Psoas muscle (tissue), 8 donors: ENCODE results near the gene MDM1. TPM values are rescaled to one million over a fixed set of nuclear protein-coding genes. Genes with fewer than 3 reads are reported as not detected.
A peak's percentile ranks its signal among the peaks of the same experiment; 100 is the strongest.

Source experiments
- ATAC-seq, 4 donors: fragments of 200-7000 bp; cut with Tn5 transposase; one replicate each; pipeline ENCODE4 v1.9.1; 2020; ENCODE audit warnings: moderate library complexity in 3 of 4, mild to moderate bottlenecking in 2 of 4
- DNase-seq, 2 donors: peaks; one replicate each; pipeline ENCODE4 v3.0.0-alpha.2; 2020
- H3K27ac ChIP-seq: fragments of 200-600 bp; one replicate; pipeline ENCODE4 v1.8.0; 2022
- H3K27me3 ChIP-seq, 3 donors: fragments of 200-600 bp in 1 of 3; one replicate each; pipeline versions ENCODE4 v1.6.1 to v1.8.0; 2013 to 2022; ENCODE audit warnings: low read length in 2 of 3, mild to moderate bottlenecking in 2 of 3, moderate library complexity in 1 of 3; ENCODE audit not compliant: insufficient read depth in 3 of 3
- H3K36me3 ChIP-seq, 2 donors: fragments of 200-600 bp in 1 of 2; one replicate each; pipeline versions ENCODE4 v1.6.1 to v1.8.0; 2013 to 2022; ENCODE audit warnings: low read depth in 1 of 2, mild to moderate bottlenecking in 1 of 2, moderate library complexity in 1 of 2; ENCODE audit not compliant: insufficient read depth in 1 of 2
- H3K4me1 ChIP-seq: fragments of 200-600 bp; one replicate; pipeline ENCODE4 v1.8.0; 2022
- H3K4me3 ChIP-seq: fragments of 200-600 bp; one replicate; pipeline ENCODE4 v1.8.0; 2022; ENCODE audit warnings: mild to moderate bottlenecking
- H3K9me3 ChIP-seq: fragments of 200-600 bp; one replicate; pipeline ENCODE4 v1.8.0; 2022
- WGBS, 3 donors: extraction: QIAGEN DNeasy Blood & Tissue Kit; methylation state at CpG; one replicate each; pipeline versions ENCODE4 v1.1.6 to v1.1.7; 2013; 5-methylcytosine and 5-hydroxymethylcytosine counted together
- intact Hi-C, 2 donors: fragments of 100-400 bp; cut with DNase I; formaldehyde crosslinking; loops; one replicate each; pipeline versions ENCODE4 v1.11.0 to v1.14.2; 2022
- polyA plus RNA-seq, 3 donors: library from polyadenylated mRNA; stranded (reverse); fragments of 200-250 nt; gene quantifications; one replicate each; pipeline ENCODE4 v1.2.3, GENCODE V29; 2013
- total RNA-seq, 4 donors: library from RNA; stranded (reverse); fragmentation: NEBNext Ultra II Directional in 2 of 4; extraction: Animal tissue kit (Norgen Biotek cat#: 25700) in 2 of 4; gene quantifications; one replicate each; pipeline versions ENCODE4 v1.2.1 to v1.2.4, GENCODE V29; 2021 to 2023
- TF ChIP-seq, protein P1 (sequence below): fragments of 200-600 bp; IDR thresholded peaks from one replicate; pipeline ENCODE4 v1.8.0; 2022; ENCODE audit warnings: antibody characterized with exemption
- donor health status: healthy with polysubstance abuse.
- donor health status: DM: no; HTN: no; CAD: no; lungs with moderate emphysema.
- donor health status: Bipolar disorder and iron deficiency.
- donor health status: healthy.
- donor health status: DM: yes; HTN: yes; CAD: no.
- donor health status: DM: no; HTN: no; CAD: no.
- donor health status: DM: no; HTN: no; CAD: no.
- donor health status: DM: yes; HTN: yes; CAD: no.

MDM1 gene
- total and polyA plus RNA-seq, 7 donors, result 1.7 to 9.8 (median 3.5) TPM

- Histone ChIP-seq H3K27ac (peak overlapping the region; percentile 7), H3K4me1 (peaks cover 47% of the 10 kb centered on the region), H3K4me3 (no peak overlapping the region), H3K27me3 (no peaks in the 10 kb centered on the region), H3K9me3 (no peaks in the 10 kb centered on the region), H3K36me3 (no peaks in the 10 kb centered on the region)
- WGBS, 3 donors, result 48 to 81% (median 54%) methylated on average over 7 of the region's 7 CpGs
- intact Hi-C loops, result loop anchor here in 1 of 2 donors (10.0 kb wide), 1 partner anchor 238 kb away; the partner anchor contains the start of gene RAP1B
- ATAC-seq (peak in 3 of 4 donors; percentile 17 to 46 (median 39)), DNase-seq (no peak)
- TF ChIP-seq, protein P1, sequence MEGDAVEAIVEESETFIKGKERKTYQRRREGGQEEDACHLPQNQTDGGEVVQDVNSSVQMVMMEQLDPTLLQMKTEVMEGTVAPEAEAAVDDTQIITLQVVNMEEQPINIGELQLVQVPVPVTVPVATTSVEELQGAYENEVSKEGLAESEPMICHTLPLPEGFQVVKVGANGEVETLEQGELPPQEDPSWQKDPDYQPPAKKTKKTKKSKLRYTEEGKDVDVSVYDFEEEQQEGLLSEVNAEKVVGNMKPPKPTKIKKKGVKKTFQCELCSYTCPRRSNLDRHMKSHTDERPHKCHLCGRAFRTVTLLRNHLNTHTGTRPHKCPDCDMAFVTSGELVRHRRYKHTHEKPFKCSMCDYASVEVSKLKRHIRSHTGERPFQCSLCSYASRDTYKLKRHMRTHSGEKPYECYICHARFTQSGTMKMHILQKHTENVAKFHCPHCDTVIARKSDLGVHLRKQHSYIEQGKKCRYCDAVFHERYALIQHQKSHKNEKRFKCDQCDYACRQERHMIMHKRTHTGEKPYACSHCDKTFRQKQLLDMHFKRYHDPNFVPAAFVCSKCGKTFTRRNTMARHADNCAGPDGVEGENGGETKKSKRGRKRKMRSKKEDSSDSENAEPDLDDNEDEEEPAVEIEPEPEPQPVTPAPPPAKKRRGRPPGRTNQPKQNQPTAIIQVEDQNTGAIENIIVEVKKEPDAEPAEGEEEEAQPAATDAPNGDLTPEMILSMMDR, result no peak
These were observed 44.7 kb upstream of the MDM1 start for GRCh38 chr12:68376901-68377300.

GRCh38 chr12:68375756-68376695 lies 43.9 kb upstream of the MDM1 start:
- TF ChIP-seq, protein P1, result no peak
- intact Hi-C loops, result loop anchor here in 1 of 2 donors (10.0 kb wide), 1 partner anchor 239 kb away; the partner anchor contains the start of gene RAP1B
- WGBS, 3 donors, result 59 to 77% (median 61%) methylated on average over 4 of the region's 4 CpGs
- ATAC-seq (no peak), DNase-seq (no peak)
- Histone ChIP-seq H3K27ac (peak overlapping the region; percentile 68), H3K36me3 (no peaks in the 10 kb centered on the region), H3K4me3 (no peak overlapping the region), H3K27me3 (no peaks in the 10 kb centered on the region), H3K9me3 (no peaks in the 10 kb centered on the region), H3K4me1 (peaks cover 47% of the 10 kb centered on the region)

GRCh38 chr12:68374307-68374982 lies 42.3 kb upstream of the MDM1 start:
- DNase-seq (no peak), ATAC-seq (peak; percentile 81 to 89 (median 86))
- TF ChIP-seq, protein P1, result no peak
- Histone ChIP-seq H3K27me3 (no peaks in the 10 kb centered on the region), H3K27ac (peak overlapping the region; percentile 68), H3K9me3 (no peaks in the 10 kb centered on the region), H3K4me3 (peak overlapping the region; percentile 3), H3K4me1 (peaks cover 47% of the 10 kb centered on the region), H3K36me3 (no peaks in the 10 kb centered on the region)
- intact Hi-C loops, result loop anchor here in 1 of 2 donors (10.0 kb wide), 1 partner anchor 240 kb away; the partner anchor contains the start of gene RAP1B
- WGBS, 3 donors, result 31 to 50% (median 34%) methylated on average over 10 of the region's 10 CpGs

DNA sequence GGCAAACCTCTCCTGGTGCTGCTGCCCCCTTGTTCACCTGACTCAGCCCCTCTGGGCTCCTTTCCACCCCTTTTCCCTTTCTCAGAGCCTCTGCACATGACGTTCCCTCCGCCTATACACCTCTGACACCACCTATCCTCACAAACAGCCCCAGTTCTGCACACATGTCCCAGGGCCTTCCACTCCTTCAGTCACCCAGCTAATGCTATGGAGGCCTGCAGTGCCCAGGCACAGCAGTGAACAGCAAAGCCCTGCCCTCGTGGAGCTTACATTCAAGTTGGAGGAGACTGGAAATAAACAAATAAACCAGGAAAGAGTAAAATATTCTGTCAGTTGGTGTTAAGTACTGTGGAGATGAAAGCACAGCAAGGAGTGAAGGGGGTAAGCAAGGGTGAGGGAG lies 38.5 kb upstream of the MDM1 start:
- Histone ChIP-seq H3K36me3 (no peaks in the 10 kb centered on the region), H3K27me3 (no peaks in the 10 kb centered on the region), H3K27ac (no peak overlapping the region), H3K4me3 (no peak overlapping the region), H3K4me1 (peaks cover 22% of the 10 kb centered on the region), H3K9me3 (no peaks in the 10 kb centered on the region)
- no peak for DNase-seq
- intact Hi-C loops, result loop anchor here in 1 of 2 donors (10.0 kb wide), 1 partner anchor 244 kb away; the partner anchor contains the start of gene RAP1B
- WGBS, 3 donors, result 80 to 90% (median 83%) methylated on average over 3 of the region's 3 CpGs
- no peak for ATAC-seq
- TF ChIP-seq, protein P1, result no peak
